HepG2 (cell line): ENCODE measurements around the gene FAM221B. TPM values are rescaled to one million over a fixed set of nuclear protein-coding genes. Genes with fewer than 3 reads are reported as not detected.

Experiments used
- ATAC-seq: fragments of 200-7000 bp; cut with Tn5 transposase; 3 replicates; pipeline ENCODE4 v1.9.1; 2020; ENCODE audit warnings: mild to moderate bottlenecking, moderate library complexity
- BruUV-seq: library from RNA; stranded (reverse); fragments of 400-500 nt; replicated peaks from 2 replicates; lab custom pipeline; 2021; lab: Mats Ljungman, UMichigan
- CTCF ChIA-PET: fragments of 300-600 bp; formaldehyde crosslinking; extraction: SDS; loops from one replicate; lab custom pipeline; 2021; ENCODE audit warnings: low total read pairs, inconsistent platforms, low intra/inter-chr PET ratio; lab: Yijun Ruan, JAX
- POLR2A ChIA-PET: fragments of 350-600 bp; sonication (Branson Sonifier 250); formaldehyde crosslinking; loops from one replicate; lab custom pipeline; 2020; ENCODE audit warnings: antibody characterized with exemption, inconsistent platforms; lab: Yijun Ruan, JAX
- DNase-seq: peaks from one replicate; pipeline ENCODE4 v3.0.0-alpha.2; 2015; ENCODE audit warnings: low spot score
- FAIRE-seq: peaks from 3 replicates; lab custom pipeline; 2011; peaks lifted over from hg19 to GRCh38; lab: Jason Lieb, UNC
- H2AFZ ChIP-seq: one replicate; pipeline ENCODE4 v1.6.1; 2011; ENCODE audit warnings: low read length, inconsistent platforms
- H3K27ac ChIP-seq: fragments of 300-600 bp; 3 replicates; pipeline ENCODE4 v1.8.0; 2011; ENCODE audit warnings: mixed run types, mild to moderate bottlenecking, mixed read lengths, low read length, inconsistent platforms; ENCODE audit not compliant: insufficient read depth; ENCODE audit errors: extremely low read length
- H3K27me3 ChIP-seq, 2 experiments: fragments of 200-600 bp in 1 of 2; 2 replicates in 1 of 2; 3 replicates in 1 of 2; pipeline versions ENCODE4 v1.6.0 to v1.8.0; 2011; ENCODE audit warnings: low read length in 2 of 2, mild to moderate bottlenecking in 2 of 2, moderate library complexity in 2 of 2, inconsistent platforms in 1 of 2; ENCODE audit not compliant: insufficient read depth in 2 of 2, control insufficient read depth in 1 of 2
- H3K36me3 ChIP-seq, 2 experiments: fragments of 200-600 bp in 1 of 2; replicated peaks in 1 of 2; 2 replicates in 1 of 2; 3 replicates in 1 of 2; pipeline versions ENCODE4 v1.5.1 to v1.8.0; 2011; ENCODE audit warnings: low read length in 2 of 2, inconsistent platforms in 1 of 2; ENCODE audit not compliant: insufficient read depth in 2 of 2, control insufficient read depth in 1 of 2
- H3K4me1 ChIP-seq: 2 replicates; pipeline ENCODE4 v1.5.1; 2012; ENCODE audit warnings: low read length, inconsistent platforms; ENCODE audit not compliant: insufficient read depth
- H3K4me2 ChIP-seq: 2 replicates; pipeline ENCODE4 v1.6.0; 2011; ENCODE audit warnings: low read depth, low read length, inconsistent platforms
- H3K4me3 ChIP-seq, 3 experiments: fragments of 200-600 bp in 1 of 3; sonication (generic), shearing (Covaris generic) in 1 of 3; replicated peaks in 1 of 3; 2 replicates each; pipeline ENCODE4 v1.5.1; 2011 to 2016; ENCODE audit warnings: low read length in 3 of 3, inconsistent platforms in 2 of 3, low read depth in 2 of 3, mild to moderate bottlenecking in 2 of 3, control low read depth in 1 of 3, mixed read lengths in 1 of 3; ENCODE audit not compliant: insufficient read depth in 1 of 3
- H3K79me2 ChIP-seq: one replicate; pipeline ENCODE4 v1.6.1; 2011; ENCODE audit warnings: low read length, inconsistent platforms; ENCODE audit not compliant: insufficient read depth
- H3K9ac ChIP-seq: 2 replicates; pipeline ENCODE4 v1.6.0; 2011; ENCODE audit warnings: mild to moderate bottlenecking, low read depth, low read length, inconsistent platforms; ENCODE audit not compliant: insufficient read depth
- H3K9me3 ChIP-seq: 2 replicates; pipeline ENCODE4 v1.5.1; 2012; ENCODE audit warnings: mild to moderate bottlenecking, low read length
- H4K20me1 ChIP-seq: 2 replicates; pipeline ENCODE4 v1.6.0; 2011; ENCODE audit warnings: inconsistent platforms, mild to moderate bottlenecking, low read length, moderate library complexity; ENCODE audit not compliant: insufficient read depth
- FOSL2 ChIP-seq: sonication (generic); formaldehyde crosslinking; IDR thresholded peaks from 2 replicates; pipeline ENCODE4 v1.4.0; 2020; ENCODE audit warnings: missing genetic modification reagents
- KLF12 ChIP-seq: sonication (generic); formaldehyde crosslinking; IDR thresholded peaks from 2 replicates; pipeline ENCODE4 v1.4.0; 2020; ENCODE audit warnings: missing genetic modification reagents, borderline replicate concordance
- MAX ChIP-seq: IDR thresholded peaks from 2 replicates; pipeline ENCODE4 v1.6.1; 2012; ENCODE audit warnings: inconsistent platforms
- MYC ChIP-seq: sonication (generic); formaldehyde crosslinking; IDR thresholded peaks from 2 replicates; pipeline ENCODE4 v1.9.0; 2021; ENCODE audit warnings: missing genetic modification reagents, borderline replicate concordance
- NKX3-1 ChIP-seq: sonication (generic); formaldehyde crosslinking; IDR thresholded peaks from 2 replicates; pipeline ENCODE4 v1.5.0; 2020; ENCODE audit warnings: missing genetic modification reagents
- NR3C1 ChIP-seq: sonication (generic); formaldehyde crosslinking; IDR thresholded peaks from 2 replicates; pipeline ENCODE4 v1.4.0; 2020; ENCODE audit warnings: missing genetic modification reagents
- RELA ChIP-seq: sonication (generic); formaldehyde crosslinking; IDR thresholded peaks from 2 replicates; pipeline ENCODE4 v1.4.0; 2020; ENCODE audit warnings: missing genetic modification reagents
- SCMH1 ChIP-seq: sonication (generic); formaldehyde crosslinking; IDR thresholded peaks from 2 replicates; pipeline ENCODE4 v1.9.0; 2021; ENCODE audit warnings: missing genetic modification reagents, mild to moderate bottlenecking, borderline replicate concordance
- TAF1 ChIP-seq: sonication (generic); formaldehyde crosslinking; IDR thresholded peaks from 2 replicates; pipeline ENCODE4 v1.4.0; 2020; ENCODE audit warnings: missing genetic modification reagents
- TAF15 ChIP-seq: fragments of 200-400 bp; formaldehyde crosslinking; IDR thresholded peaks from one replicate; pipeline ENCODE4 v1.6.1; 2018; ENCODE audit warnings: mild to moderate bottlenecking, low read depth, low read length; ENCODE audit not compliant: poor library complexity, severe bottlenecking
- ZNF10 ChIP-seq: sonication (generic); formaldehyde crosslinking; IDR thresholded peaks from 2 replicates; pipeline ENCODE4 v1.4.0; 2020; ENCODE audit warnings: mild to moderate bottlenecking, low read depth, missing genetic modification reagents, borderline replicate concordance
- ZNF160 ChIP-seq: sonication (generic); formaldehyde crosslinking; IDR thresholded peaks from 2 replicates; pipeline ENCODE4 v1.8.0; 2022; ENCODE audit warnings: mild to moderate bottlenecking, inconsistent platforms, missing genetic modification reagents
- ZNF224 ChIP-seq: sonication (generic); formaldehyde crosslinking; IDR thresholded peaks from 2 replicates; pipeline ENCODE4 v1.5.0; 2020; ENCODE audit warnings: mild to moderate bottlenecking, missing genetic modification reagents
- ZNF460 ChIP-seq: sonication (generic); formaldehyde crosslinking; IDR thresholded peaks from 2 replicates; pipeline ENCODE4 v1.5.1; 2020; ENCODE audit warnings: missing genetic modification reagents, mild to moderate bottlenecking, borderline replicate concordance
- ZNF546 ChIP-seq: sonication (generic); formaldehyde crosslinking; conservative IDR thresholded peaks from 2 replicates; pipeline ENCODE4 v1.8.1; 2023; ENCODE audit warnings: mild to moderate bottlenecking, missing genetic modification reagents
- ZNF7 ChIP-seq: IDR thresholded peaks from 2 replicates; pipeline ENCODE4 v1.6.1; 2016; ENCODE audit warnings: missing biosample characterization, missing genetic modification reagents
- ZSCAN31 ChIP-seq: sonication (generic); formaldehyde crosslinking; IDR thresholded peaks from 2 replicates; pipeline ENCODE4 v1.5.0; 2020; ENCODE audit warnings: low read depth, mild to moderate bottlenecking, missing genetic modification reagents
- WGBS: methylation state at CpG from one replicate; pipeline ENCODE4 v1.1.6; 2017; ENCODE audit warnings: low lambda C conversion rate; 5-methylcytosine and 5-hydroxymethylcytosine counted together
- in situ Hi-C: cut with HindIII; loops from 2 replicates; pipeline ENCODE4 v1.10.0; 2017; ENCODE audit warnings: low pct_unique_long_range_greater_than_20kb; ENCODE audit not compliant: extremely low pct_ligation_motif_present
- intact Hi-C: fragments of 100-400 bp; cut with micrococcal nuclease; formaldehyde crosslinking; loops from one replicate; pipeline ENCODE4 v1.10.0; 2022; ENCODE audit not compliant: unreplicated experiment
- polyA plus RNA-seq, 8 experiments: library from polyadenylated mRNA; depleted of rRNA in 3 of 8; stranded (reverse) in 7 of 8; unstranded in 1 of 8; fragments of >200 nt; fragmentation: Illumina TruSeq in 4 of 8; extraction: Trizol in 4 of 8; gene quantifications; 2 replicates each; pipeline versions ENCODE4 v1.2.1 to v1.2.3, GENCODE V29; 2011 to 2016; ENCODE audit warnings: low read depth in 4 of 8, missing spikeins in 1 of 8, mixed read lengths in 1 of 8; ENCODE audit not compliant: insufficient read depth in 1 of 8
- total RNA-seq, 5 experiments: library from RNA; depleted of rRNA; stranded (reverse); fragments of >200 nt; fragmentation: Illumina TruSeq; extraction: Trizol; gene quantifications; 2 replicates each; pipeline ENCODE4 v1.2.3, GENCODE V29; 2016; ENCODE audit warnings: low read depth in 1 of 5
- TF ChIP-seq, protein P1 (sequence below): sonication (generic); formaldehyde crosslinking; IDR thresholded peaks from 2 replicates; pipeline ENCODE4 v1.4.0; 2020; ENCODE audit warnings: missing genetic modification reagents

The FAM221B gene
- total and polyA plus RNA-seq, 2 of the 13 experiments (the other 11 are each of a cell fraction or from before 2014, with no cell fraction given), result not detected

DNA sequence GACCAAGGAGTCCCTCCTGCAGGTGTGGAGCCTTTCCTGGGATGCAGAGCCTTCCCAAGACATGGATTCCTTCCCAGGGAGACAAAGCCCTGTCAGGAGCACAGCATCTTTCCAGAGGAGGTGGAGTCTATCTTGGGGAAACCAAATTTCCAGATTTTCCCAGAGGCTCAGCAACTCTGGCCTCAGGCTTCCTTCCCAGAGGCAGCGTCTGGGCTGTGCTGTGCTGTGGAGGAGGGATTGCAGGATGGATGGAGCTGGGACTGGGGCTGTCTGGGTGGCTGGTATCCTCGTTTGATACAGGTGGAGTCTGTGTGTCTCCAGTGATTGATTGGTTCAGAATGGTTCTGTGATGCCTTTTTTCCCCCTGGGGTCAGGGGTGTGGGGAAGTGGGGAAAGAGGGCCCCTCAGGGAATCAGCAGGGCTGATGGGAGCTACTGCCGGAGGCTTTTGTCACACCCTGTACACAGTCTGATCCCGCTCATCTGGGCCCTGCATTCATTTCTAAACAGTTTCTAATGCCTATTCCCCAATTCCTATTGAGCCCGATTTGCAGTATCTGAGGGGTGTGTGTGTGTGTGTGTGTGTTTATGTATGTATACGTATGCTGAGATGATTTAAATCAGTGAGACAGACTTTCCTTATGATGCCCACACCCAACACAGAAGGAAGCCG, 25.7 kb upstream of the FAM221B start:
- CTCF ChIA-PET, result no interaction called here
- POLR2A ChIA-PET, result no interaction called here
- FAIRE-seq, result no peak
- no peak overlapping the region for H3K9ac ChIP-seq
- no peak overlapping the region for H3K4me2 ChIP-seq
- no peak overlapping the region for H3K4me3 ChIP-seq
- 0 out of 3 replicates have a peak, but pooled peaks have one; percentile 21 for ATAC-seq
- H3K27me3 ChIP-seq, result peaks cover 0 to 20% of the 10 kb centered on the region in 2 experiments; a peak in 1 of 5 replicates
- in situ Hi-C loops, result no loop called here
- no peaks in the 10 kb centered on the region for H4K20me1 ChIP-seq
- H3K27ac ChIP-seq, result no peak overlapping the region
- H3K36me3 ChIP-seq, result no peaks in the 10 kb centered on the region
- no peak for TF ChIP-seq ZNF10 (CRISPR knock-in tag)
- TF ChIP-seq ZSCAN31 (CRISPR knock-in tag), result no peak
- TF ChIP-seq KLF12 (CRISPR knock-in tag), result no peak
- TF ChIP-seq FOSL2 (CRISPR knock-in tag), result no peak
- no peak for TF ChIP-seq ZNF7 (CRISPR knock-in tag)
- TF ChIP-seq NKX3-1, result no peak
- no peaks in the 10 kb centered on the region for H3K4me1 ChIP-seq
- no TSS peak for BruUV-seq
- H2AFZ ChIP-seq, result no peak overlapping the region
- no peaks in the 10 kb centered on the region for H3K9me3 ChIP-seq
- 18% methylated on average over 7 of the region's 7 CpGs for WGBS
- no peak for DNase-seq
- intact Hi-C loops, result no loop called here
- no peaks in the 10 kb centered on the region for H3K79me2 ChIP-seq

GRCh38 chr9:35852876-35853865, 24.6 kb upstream of the FAM221B start:
- peaks cover 0 to 20% of the 10 kb centered on the region in 2 experiments; a peak in 1 of 5 replicates for H3K27me3 ChIP-seq
- peak; percentile 48; the same call in 1 of the 3 replicates for ATAC-seq
- H3K36me3 ChIP-seq, result no peaks in the 10 kb centered on the region
- no peak for FAIRE-seq
- intact Hi-C loops (no loop called here), in situ Hi-C loops (no loop called here)
- H3K9me3 ChIP-seq, result no peaks in the 10 kb centered on the region
- no peak overlapping the region for H3K27ac ChIP-seq
- no peak for DNase-seq
- no peak overlapping the region for H2AFZ ChIP-seq
- no peak overlapping the region for H3K4me2 ChIP-seq
- H3K9ac ChIP-seq, result no peak overlapping the region
- H3K4me1 ChIP-seq, result no peaks in the 10 kb centered on the region
- H4K20me1 ChIP-seq, result no peaks in the 10 kb centered on the region
- ChIA-PET CTCF (no interaction called here), POLR2A (no interaction called here)
- no peaks in the 10 kb centered on the region for H3K79me2 ChIP-seq
- no peak overlapping the region for H3K4me3 ChIP-seq
- WGBS, result 53% methylated on average over 16 of the region's 25 CpGs
- no TSS peak for BruUV-seq
- TF ChIP-seq ZNF160 (CRISPR knock-in tag), result no peak
- no peak for TF ChIP-seq ZNF224 (CRISPR knock-in tag)
- TF ChIP-seq ZNF460 (CRISPR knock-in tag), result no peak
- no peak for TF ChIP-seq TAF1 (CRISPR knock-in tag)
- no peak for TF ChIP-seq RELA (CRISPR knock-in tag)
- TF ChIP-seq ZNF546 (CRISPR knock-in tag), result no peak
- no peak for TF ChIP-seq MAX
- TF ChIP-seq SCMH1 (CRISPR knock-in tag), result no peak
- TF ChIP-seq MYC (CRISPR knock-in tag), result no peak
- TF ChIP-seq, protein P1, sequence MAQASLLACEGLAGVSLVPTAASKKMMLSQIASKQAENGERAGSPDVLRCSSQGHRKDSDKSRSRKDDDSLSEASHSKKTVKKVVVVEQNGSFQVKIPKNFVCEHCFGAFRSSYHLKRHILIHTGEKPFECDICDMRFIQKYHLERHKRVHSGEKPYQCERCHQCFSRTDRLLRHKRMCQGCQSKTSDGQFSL (CRISPR knock-in tag), result no peak
- no peak for TF ChIP-seq NR3C1
- TF ChIP-seq TAF15, result no peak
